Dedifferentiated amniotic fluid mesenchymal stem cell (primary cell): ENCODE data around the gene BCL3.
"Not testable (repeated sequence)": the region's sequence is repeated elsewhere in the genome, so short reads cannot be mapped to it uniquely, and the experiment has no call there.

Source experiments
- DNase-seq: peaks from one replicate; pipeline ENCODE4 v3.0.0-alpha.2; 2016; ENCODE audit errors: extremely low spot score

BCL3 gene

GRCh38 chr19:44748426-44749254 lies at the start of gene BCL3:
BCL3 (plus strand) TSS chr19:44748708; CDS start chr19:44748791, 83 bp downstream.
- DNase-seq: peak; percentile 32

GRCh38 chr19:44700547-44700946 lies 48.0 kb upstream of the BCL3 start:
- DNase-seq: no peak

DNA sequence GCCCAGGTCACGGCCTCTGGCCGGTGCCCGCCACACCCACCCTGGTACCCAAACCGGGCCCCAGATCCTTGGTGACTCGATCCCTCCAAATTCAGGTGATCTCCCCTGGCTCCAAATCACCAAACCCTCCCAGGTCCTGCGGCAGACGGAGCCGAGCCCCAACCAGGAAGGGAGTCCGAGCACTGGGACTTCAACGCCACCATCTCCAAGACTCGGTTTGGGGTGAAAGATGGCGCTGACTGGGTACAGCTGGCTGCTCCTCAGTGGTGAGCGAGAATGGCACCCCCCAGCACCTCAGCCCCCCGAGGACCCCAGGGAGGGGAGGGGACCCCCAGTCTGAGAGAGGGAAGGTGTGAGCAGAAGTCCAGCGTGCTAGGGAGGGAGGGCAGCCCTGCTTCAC lies 47.3 kb upstream of the BCL3 start:
- DNase-seq: no peak

- DNase-seq: no peak
Measured at GRCh38 chr19:44702551-44703176, 45.8 kb upstream of the BCL3 start.

- no peak for DNase-seq
Measured at GRCh38 chr19:44703336-44704078, 45.0 kb upstream of the BCL3 start.

GRCh38 chr19:44704982-44705381 lies 43.5 kb upstream of the BCL3 start:
- DNase-seq: no peak

DNA sequence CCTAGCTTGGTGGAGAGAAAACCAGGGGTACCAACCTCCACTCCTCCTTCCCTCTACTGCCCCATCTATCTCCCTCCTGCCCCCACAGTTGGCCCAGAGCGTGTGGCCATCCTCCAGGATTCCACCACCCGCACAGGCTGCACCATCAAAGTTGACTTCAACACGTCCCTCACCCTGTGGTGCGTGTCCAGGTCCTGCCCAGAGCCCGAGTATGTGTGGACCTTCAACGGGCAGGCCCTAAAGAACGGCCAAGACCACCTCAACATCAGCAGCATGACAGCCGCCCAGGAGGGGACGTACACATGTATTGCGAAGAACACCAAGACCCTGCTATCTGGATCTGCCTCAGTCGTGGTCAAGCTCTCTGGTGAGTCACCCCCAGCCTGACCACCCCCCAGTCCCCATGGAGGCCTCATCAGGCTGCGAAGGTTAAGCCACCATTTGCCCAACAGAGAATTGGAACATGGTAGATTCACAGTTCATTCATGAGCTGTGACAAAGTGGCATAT lies 43.0 kb upstream of the BCL3 start:
- DNase-seq: no peak

- no peak for DNase-seq
Measured at GRCh38 chr19:44706506-44707236, 41.8 kb upstream of the BCL3 start.

DNA sequence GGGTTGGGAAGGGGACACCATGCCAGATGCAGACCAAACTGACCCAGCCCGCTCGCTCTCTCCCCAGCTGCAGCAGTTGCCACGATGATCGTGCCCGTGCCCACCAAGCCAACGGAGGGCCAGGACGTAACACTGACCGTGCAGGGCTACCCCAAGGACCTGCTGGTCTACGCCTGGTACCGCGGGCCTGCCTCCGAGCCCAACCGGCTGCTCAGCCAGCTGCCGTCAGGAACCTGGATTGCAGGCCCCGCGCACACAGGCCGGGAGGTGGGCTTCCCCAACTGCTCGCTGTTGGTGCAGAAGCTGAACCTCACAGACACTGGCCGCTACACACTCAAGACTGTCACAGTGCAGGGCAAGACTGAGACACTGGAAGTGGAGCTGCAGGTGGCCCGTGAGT lies 40.7 kb upstream of the BCL3 start:
- no peak for DNase-seq

GRCh38 chr19:44708940-44709339 lies 39.6 kb upstream of the BCL3 start:
- DNase-seq: no peak

DNA sequence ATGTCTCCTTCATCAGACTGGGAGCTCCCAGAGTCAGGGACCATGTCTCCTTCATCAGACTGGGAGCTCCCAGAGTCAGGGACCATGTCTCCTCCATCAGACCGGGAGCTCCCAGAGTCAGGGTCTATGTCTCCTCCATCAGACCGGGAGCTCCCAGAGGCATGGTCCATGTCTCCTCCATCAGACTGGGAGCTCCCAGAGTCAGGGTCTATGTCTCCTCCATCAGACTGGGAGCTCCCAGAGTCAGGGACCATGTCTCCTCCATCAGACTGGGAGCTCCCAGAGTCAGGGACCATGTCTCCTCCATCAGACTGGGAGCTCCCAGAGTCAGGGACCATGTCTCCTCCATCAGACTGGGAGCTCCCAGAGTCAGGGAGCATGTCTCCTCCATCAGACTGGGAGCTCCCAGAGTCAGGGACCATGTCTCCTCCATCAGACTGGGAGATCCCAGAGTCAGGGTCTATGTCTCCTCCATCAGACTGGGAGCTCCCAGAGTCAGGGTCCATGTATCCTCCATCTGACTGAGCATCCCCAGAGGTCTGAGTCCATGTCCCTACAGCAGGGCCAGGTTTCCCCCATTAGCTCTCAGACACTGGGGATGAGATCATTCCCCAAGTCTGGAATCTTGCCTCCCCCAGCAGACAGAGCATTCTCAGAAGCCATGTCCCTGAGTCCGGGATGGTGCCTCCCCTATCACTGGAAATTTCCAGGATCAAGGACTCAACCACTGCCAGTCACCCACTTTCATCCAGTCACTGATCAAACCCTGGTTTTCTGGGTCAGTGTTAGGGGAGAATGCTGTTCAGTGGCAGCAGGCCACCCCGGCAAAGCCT lies 38.9 kb upstream of the BCL3 start:
- DNase-seq: not testable (repeated sequence)

DNA sequence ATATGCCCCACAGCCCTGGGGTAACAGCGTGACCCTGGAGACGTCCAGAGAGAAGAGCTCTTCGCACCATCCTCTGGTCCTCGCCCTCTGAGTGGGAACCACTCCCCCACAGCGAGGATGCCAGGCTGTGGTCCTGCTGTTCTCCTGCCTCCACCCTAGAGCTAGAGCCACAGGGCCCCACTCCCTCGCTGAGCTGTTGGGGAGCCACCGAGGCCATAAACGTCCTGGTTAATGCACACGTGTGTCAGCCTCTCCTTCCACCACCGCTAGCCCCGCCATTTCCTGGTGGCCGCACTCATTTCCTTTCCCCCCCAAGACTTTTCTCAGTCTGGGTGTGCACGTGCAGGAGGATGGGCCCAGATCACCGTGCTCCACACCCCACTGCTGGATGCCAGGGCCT lies 38.0 kb upstream of the BCL3 start:
- DNase-seq: no peak

GRCh38 chr19:44712864-44713515 lies 35.5 kb upstream of the BCL3 start:
- DNase-seq: no peak

GRCh38 chr19:44714597-44715169 lies 33.8 kb upstream of the BCL3 start:
- no peak for DNase-seq

GRCh38 chr19:44717603-44718002 lies 30.9 kb upstream of the BCL3 start:
- no peak for DNase-seq

GRCh38 chr19:44718441-44719261 lies 29.9 kb upstream of the BCL3 start:
- DNase-seq: peak; percentile 32

DNA sequence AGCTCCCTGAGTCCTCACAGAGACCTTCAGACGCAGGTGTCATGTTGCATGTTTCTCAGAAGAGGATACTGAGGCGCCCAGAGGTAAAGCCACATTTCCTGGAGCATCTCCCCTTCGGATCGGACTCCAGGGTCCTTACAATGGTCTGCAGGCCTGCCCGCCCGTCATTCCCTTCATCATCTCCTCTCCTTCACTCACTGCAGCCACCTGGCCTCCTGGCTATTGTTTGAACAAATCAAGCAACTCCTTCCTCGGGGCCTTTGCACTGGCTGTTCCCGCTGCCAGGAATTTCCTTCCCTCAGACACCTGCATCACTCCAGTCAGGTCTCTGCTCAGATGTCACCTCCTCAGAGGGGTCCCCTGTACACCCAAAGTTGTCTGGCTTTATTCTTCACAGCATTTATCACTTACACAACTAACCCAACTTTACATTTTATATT lies 29.2 kb upstream of the BCL3 start:
- no peak for DNase-seq

- not testable (repeated sequence) for DNase-seq
Measured at GRCh38 chr19:44720396-44720795, 28.1 kb upstream of the BCL3 start.

GRCh38 chr19:44720945-44721344 lies 27.6 kb upstream of the BCL3 start:
- no peak for DNase-seq
